PFSK-1 (cell line): ENCODE results near the gene GALNT10.

Experiments used
- POLR2AphosphoS5 ChIP-seq: IDR thresholded peaks from 2 replicates; pipeline ENCODE4 v1.6.1; 2012; ENCODE audit warnings: low read depth, mild to moderate bottlenecking, control low read depth, low read length, moderate library complexity
- SIN3A ChIP-seq: IDR thresholded peaks from 2 replicates; pipeline ENCODE4 v1.6.1; 2012; ENCODE audit warnings: mild to moderate bottlenecking, low read length, moderate library complexity, borderline replicate concordance; ENCODE audit not compliant: insufficient read depth
- TF ChIP-seq, protein P1 (sequence below), 2 experiments: IDR thresholded peaks; 2 replicates each; pipeline versions ENCODE4 v1.6.1 to v1.8.0; 2011 to 2012; ENCODE audit warnings: low read depth in 2 of 2, low read length in 2 of 2, control low read depth in 1 of 2, inconsistent platforms in 1 of 2, mild to moderate bottlenecking in 1 of 2, moderate library complexity in 1 of 2; ENCODE audit not compliant: insufficient read depth in 1 of 2

DNA sequence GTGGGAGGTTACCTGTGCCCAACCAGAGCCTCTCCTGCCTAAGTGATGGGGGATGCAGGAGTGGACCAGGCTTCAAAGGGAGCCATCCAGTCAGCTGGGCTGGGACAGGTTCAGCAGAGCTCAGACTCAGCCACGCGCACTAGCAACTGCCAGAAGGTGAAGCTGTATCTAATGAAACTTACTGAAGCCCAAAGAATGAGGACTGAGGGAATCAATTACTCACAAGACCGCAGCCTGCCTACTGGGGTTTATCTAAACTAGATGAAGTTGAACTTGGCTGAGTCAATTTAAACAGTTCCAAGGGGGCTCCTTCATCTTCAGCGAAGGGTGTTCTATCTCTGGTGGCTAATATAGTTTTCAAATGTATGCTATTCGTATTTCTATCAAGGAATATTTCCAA is 276.1 kb downstream of the GALNT10 start:
- TF ChIP-seq SIN3A, result no peak
- no peak for TF ChIP-seq POLR2AphosphoS5
- TF ChIP-seq, protein P1, sequence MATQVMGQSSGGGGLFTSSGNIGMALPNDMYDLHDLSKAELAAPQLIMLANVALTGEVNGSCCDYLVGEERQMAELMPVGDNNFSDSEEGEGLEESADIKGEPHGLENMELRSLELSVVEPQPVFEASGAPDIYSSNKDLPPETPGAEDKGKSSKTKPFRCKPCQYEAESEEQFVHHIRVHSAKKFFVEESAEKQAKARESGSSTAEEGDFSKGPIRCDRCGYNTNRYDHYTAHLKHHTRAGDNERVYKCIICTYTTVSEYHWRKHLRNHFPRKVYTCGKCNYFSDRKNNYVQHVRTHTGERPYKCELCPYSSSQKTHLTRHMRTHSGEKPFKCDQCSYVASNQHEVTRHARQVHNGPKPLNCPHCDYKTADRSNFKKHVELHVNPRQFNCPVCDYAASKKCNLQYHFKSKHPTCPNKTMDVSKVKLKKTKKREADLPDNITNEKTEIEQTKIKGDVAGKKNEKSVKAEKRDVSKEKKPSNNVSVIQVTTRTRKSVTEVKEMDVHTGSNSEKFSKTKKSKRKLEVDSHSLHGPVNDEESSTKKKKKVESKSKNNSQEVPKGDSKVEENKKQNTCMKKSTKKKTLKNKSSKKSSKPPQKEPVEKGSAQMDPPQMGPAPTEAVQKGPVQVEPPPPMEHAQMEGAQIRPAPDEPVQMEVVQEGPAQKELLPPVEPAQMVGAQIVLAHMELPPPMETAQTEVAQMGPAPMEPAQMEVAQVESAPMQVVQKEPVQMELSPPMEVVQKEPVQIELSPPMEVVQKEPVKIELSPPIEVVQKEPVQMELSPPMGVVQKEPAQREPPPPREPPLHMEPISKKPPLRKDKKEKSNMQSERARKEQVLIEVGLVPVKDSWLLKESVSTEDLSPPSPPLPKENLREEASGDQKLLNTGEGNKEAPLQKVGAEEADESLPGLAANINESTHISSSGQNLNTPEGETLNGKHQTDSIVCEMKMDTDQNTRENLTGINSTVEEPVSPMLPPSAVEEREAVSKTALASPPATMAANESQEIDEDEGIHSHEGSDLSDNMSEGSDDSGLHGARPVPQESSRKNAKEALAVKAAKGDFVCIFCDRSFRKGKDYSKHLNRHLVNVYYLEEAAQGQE (IDR thresholded peaks at IDR 0.05; ENCODE audit: insufficient read depth in 1 of 2, low read depth in 2 of 2, low read length in 2 of 2), result no peak
